GM12865 (cell line): ENCODE data around the gene NFIX.

Source experiments
- DNase-seq: peaks from one replicate; pipeline ENCODE4 v3.0.0; 2010; ENCODE audit warnings: low read depth
- H3K4me3 ChIP-seq: 2 replicates; pipeline ENCODE4 v1.5.1; 2011; ENCODE audit warnings: mild to moderate bottlenecking, low read depth, low read length, control low read depth
- CTCF ChIP-seq: IDR thresholded peaks from 2 replicates; pipeline ENCODE4 v1.5.1; 2011; ENCODE audit warnings: low read length, control low read depth, low read depth, inconsistent platforms; ENCODE audit not compliant: insufficient read depth; ENCODE audit errors: missing control alignments

The NFIX gene

DNA sequence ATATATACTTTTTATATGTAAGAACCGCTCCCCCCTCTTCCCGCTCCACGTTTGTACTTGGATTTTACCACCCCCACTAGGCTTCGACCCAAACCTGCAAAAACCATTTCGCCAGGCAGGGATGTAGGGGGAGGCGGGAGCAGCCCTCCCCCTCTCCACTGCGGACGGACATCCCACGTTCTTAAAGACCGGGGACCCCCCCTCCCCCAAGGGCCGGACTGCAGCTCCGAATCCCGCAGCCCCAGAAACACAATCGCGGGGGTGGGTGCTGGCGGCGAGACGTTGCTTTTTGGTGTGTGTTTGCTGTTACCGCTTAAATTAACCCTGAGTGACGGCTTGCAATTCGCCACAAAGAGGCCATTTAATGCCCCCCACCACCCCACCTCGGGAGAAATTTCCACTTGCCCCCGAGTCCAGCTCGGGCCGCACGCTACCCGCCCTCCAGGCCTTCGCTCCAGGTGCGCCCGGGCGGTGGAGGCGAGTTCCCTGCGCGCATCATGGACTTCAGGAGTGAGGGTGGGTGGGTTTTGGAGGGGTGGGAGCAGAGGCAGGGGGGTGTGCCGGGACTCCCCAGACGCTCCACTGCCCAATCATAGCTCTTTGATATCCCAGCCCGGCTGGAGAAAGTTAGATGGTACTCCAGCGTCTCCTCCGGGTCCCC lies 15.8 kb downstream of the NFIX start:
- DNase-seq = no peak
- TF ChIP-seq CTCF = no peak
- H3K4me3 ChIP-seq = no peak overlapping the region

DNA sequence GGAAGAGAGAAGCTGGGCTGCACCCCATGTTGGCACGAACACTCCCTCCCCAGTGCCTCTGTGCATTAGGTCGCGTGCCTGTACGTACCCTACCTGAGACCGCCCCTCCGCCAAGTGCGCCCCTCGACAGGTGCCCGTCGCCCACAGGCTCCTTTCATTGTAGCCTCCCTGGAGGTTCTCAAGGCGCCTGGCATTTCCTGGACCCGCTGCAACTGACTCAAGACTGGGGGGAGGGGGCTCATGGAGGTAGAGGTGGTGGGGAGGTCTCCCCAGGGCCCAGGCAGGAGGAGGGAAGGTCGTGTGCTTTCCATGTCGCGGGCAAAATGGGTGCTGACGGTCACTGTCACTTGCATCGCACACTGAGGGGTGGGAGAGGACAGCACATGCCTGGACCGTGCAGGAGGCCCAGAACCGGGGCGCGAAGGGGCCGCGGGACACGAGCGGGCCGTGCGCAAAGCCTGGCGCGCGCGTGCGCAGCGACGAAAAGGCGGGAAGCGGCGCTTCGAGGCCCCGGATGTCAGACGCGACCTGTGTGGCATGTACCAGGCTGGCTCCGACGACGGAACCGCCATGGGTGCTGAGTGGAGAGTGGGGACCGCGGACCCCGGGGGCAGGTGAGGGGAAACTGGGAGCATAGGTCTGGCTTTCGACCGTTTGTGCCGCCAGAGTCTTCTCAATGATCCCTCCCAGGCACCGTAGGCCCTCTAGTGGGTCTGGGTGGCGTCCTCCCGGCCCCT lies 16.5 kb downstream of the NFIX start:
- TF ChIP-seq CTCF = no peak
- H3K4me3 ChIP-seq = no peak overlapping the region
- no peak for DNase-seq

GRCh38 chr19:13012390-13012689 lies 17.1 kb downstream of the NFIX start:
- TF ChIP-seq CTCF = no peak

DNA sequence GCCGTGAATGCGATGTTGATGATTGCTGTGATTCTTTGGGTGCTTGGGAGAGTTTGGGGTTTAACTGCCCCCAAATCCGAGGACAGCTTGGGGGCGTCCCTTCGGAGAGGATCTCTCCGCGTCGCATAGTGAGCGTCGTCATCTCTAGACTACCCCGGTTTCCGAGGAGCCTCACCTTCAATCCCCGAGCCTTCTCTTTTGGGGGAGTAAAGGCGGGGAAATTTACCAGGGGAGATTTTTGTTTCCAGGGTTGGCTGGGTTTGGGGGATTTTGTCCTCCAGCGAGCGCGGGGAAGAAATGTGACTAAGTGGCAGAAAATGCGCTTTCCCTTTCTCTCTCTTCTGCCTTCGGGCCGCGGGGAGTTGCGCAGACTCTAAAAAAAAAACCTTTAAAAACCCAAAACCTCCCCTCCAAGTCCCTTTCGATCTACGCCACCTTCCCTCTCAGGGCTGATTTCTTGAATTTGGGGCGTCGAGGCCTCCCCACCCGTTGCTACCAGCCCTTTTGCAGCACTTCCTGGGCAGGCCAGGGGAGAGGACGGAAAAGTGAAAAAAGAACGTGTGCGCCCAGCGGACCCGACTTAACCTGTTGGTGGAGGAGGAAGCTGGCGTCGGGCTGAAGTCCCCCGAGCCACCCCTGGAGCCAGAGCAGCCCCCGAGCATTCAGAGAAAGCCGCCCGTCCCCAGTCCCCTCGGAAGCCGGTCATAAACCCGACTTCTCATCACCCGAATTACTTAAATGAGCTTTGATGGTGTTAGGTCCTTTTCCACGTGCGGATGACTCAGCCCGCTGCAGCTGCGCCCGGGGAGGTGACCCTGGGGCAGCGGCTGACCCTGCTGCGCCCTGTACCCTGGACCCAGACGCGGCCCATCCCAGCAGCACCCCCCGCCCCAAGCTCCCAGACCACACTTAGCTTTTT lies 17.7 kb downstream of the NFIX start:
- peak overlapping the region; percentile 35 for H3K4me3 ChIP-seq
- peak; percentile 35 for DNase-seq
- no peak for TF ChIP-seq CTCF

More at GRCh38 chr19:13012390-13012689, 17.1 kb downstream of the NFIX start:
- H3K4me3 ChIP-seq = 0 out of 2 replicates have a peak overlapping the region, but pooled peaks have one; percentile 35
- DNase-seq = no peak

- no peak for DNase-seq
- no peak for TF ChIP-seq CTCF
- H3K4me3 ChIP-seq = no peak overlapping the region
These were observed 18.4 kb downstream of the NFIX start for GRCh38 chr19:13013649-13014048.

DNA sequence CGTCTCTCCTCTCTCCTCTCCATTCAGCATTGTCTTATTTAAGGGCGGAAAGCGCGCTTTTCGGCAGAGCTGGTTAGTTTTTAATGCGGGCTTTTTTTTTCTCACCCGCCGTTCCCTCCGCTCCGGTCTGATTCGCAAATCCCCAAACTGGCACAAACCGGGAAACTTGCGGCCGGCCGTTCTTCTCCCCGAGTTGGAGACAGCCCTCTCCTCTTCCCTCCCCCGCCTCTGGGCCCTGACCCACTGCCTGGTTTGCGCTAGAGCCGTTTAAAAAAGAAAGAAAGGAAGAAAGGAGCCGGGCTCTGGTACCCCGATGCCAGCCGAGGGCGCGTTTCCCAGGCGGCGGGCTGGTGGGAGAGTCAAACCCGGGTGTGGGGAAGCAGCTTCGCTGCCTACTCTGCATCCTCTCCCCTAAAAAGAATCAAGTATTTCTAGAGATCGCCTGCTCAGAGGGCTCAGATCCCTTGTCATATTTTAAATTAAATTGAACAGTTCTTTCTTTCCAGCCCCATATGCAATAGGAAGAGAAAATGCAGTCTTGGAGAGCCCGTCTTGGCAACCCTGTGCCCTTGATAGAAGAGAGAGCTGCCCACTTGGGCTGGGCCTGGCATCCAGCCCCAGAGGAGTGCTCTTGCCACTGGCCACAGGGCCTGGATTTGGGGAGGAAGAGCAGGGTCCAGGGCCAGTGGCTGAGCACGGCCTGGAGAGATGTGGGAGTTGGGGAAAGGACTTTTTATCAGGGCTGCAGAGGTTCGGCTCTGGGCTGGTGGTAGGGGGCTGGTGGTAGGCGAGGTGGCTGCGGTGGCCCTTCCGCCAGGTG lies 19.0 kb downstream of the NFIX start:
- no peak for TF ChIP-seq CTCF
- no peak overlapping the region for H3K4me3 ChIP-seq
- no peak for DNase-seq
